GM06990 (cell line): ENCODE measurements around the gene TACSTD2.
"Not testable (repeated sequence)": the region's sequence is repeated elsewhere in the genome, so short reads cannot be mapped to it uniquely, and the experiment has no call there.

Experiments
- DNase-seq: peaks from one replicate; pipeline ENCODE4 v3.0.0-alpha.2; 2011; ENCODE audit not compliant: insufficient read length; ENCODE audit errors: extremely low read depth
- H3K27me3 ChIP-seq: replicated peaks from 2 replicates; pipeline ENCODE4 v1.6.0; 2011; ENCODE audit warnings: low read length; ENCODE audit not compliant: control insufficient read depth, insufficient read depth
- H3K36me3 ChIP-seq: 2 replicates; pipeline ENCODE4 v1.5.1; 2011; ENCODE audit warnings: low read length; ENCODE audit not compliant: control insufficient read depth, insufficient read depth
- H3K4me3 ChIP-seq: replicated peaks from 2 replicates; pipeline ENCODE4 v1.5.1; 2011; ENCODE audit warnings: low read depth, mild to moderate bottlenecking, control low read depth, low read length
- CTCF ChIP-seq: IDR thresholded peaks from 2 replicates; pipeline ENCODE4 v1.5.1; 2011; ENCODE audit warnings: low read length, control low read depth, mild to moderate bottlenecking, inconsistent platforms; ENCODE audit not compliant: insufficient read depth, poor library complexity, severe bottlenecking

The TACSTD2 gene

GRCh38 chr1:58561633-58562032 lies 15.4 kb downstream of the TACSTD2 start:
- DNase-seq: no peak
- TF ChIP-seq CTCF: no peak
- no peak overlapping the region for H3K4me3 ChIP-seq
- no peaks in the 10 kb centered on the region for H3K36me3 ChIP-seq
- no peaks in the 10 kb centered on the region for H3K27me3 ChIP-seq

GRCh38 chr1:58555393-58555792 lies 21.7 kb downstream of the TACSTD2 start:
- TF ChIP-seq CTCF: no peak
- no peak for DNase-seq
- no peak overlapping the region for H3K4me3 ChIP-seq
- H3K27me3 ChIP-seq: no peaks in the 10 kb centered on the region
- H3K36me3 ChIP-seq: no peaks in the 10 kb centered on the region

GRCh38 chr1:58551186-58552140 lies 25.6 kb downstream of the TACSTD2 start:
- Histone ChIP-seq H3K27me3 (no peaks in the 10 kb centered on the region), H3K4me3 (no peak overlapping the region), H3K36me3 (no peaks in the 10 kb centered on the region)
- no peak for TF ChIP-seq CTCF
- no peak for DNase-seq

GRCh38 chr1:58549291-58549690 lies 27.8 kb downstream of the TACSTD2 start:
- not testable (repeated sequence) for DNase-seq, H3K27me3 ChIP-seq, H3K36me3 ChIP-seq, H3K4me3 ChIP-seq

GRCh38 chr1:58548371-58548770 lies 28.7 kb downstream of the TACSTD2 start:
- no peak overlapping the region for H3K4me3 ChIP-seq
- TF ChIP-seq CTCF: no peak

GRCh38 chr1:58546520-58547308 lies 30.3 kb downstream of the TACSTD2 start, which contains the start of gene OMA1:
Gene OMA1 (minus strand): TSS chr1:58546726. CDS start chr1:58539294, 7,432 bp downstream.
- peak; percentile 98 for DNase-seq

More at GRCh38 chr1:58548371-58548770, 28.7 kb downstream of the TACSTD2 start:
- Histone ChIP-seq H3K36me3 (no peaks in the 10 kb centered on the region), H3K27me3 (no peaks in the 10 kb centered on the region)
- DNase-seq: no peak

More at GRCh38 chr1:58546520-58547308, 30.3 kb downstream of the TACSTD2 start, which contains the start of gene OMA1:
- no peaks in the 10 kb centered on the region for H3K36me3 ChIP-seq
- H3K27me3 ChIP-seq: no peaks in the 10 kb centered on the region
- H3K4me3 ChIP-seq: peak within 1 kb of the TSS; percentile 92
- TF ChIP-seq CTCF: peak; percentile 95
